Lower lobe of right lung (tissue), 2 donors: ENCODE data around the gene EEPD1. TPM values are rescaled to one million over a fixed set of nuclear protein-coding genes. Genes with fewer than 3 reads are reported as not detected.

ENCODE experiments used
- ATAC-seq, 2 donors: fragments of 200-7000 bp; cut with Tn5 transposase; one replicate each; pipeline ENCODE4 v1.9.1; 2020 to 2022; ENCODE audit warnings: mild to moderate bottlenecking in 2 of 2, moderate library complexity in 2 of 2
- DNase-seq: peaks from one replicate; pipeline ENCODE4 v3.0.0-alpha.2; 2020
- H3K27ac ChIP-seq: fragments of 200-600 bp; one replicate; pipeline ENCODE4 v1.8.0; 2022
- H3K27me3 ChIP-seq: fragments of 200-600 bp; one replicate; pipeline ENCODE4 v1.8.0; 2022; ENCODE audit warnings: low read depth
- H3K36me3 ChIP-seq: fragments of 200-600 bp; one replicate; pipeline ENCODE4 v1.8.0; 2022; ENCODE audit warnings: mild to moderate bottlenecking
- H3K4me1 ChIP-seq: fragments of 200-600 bp; one replicate; pipeline ENCODE4 v1.8.0; 2022
- H3K4me3 ChIP-seq: fragments of 200-600 bp; one replicate; pipeline ENCODE4 v1.8.0; 2022; ENCODE audit warnings: mild to moderate bottlenecking
- H3K9me3 ChIP-seq: fragments of 200-600 bp; one replicate; pipeline ENCODE4 v1.8.0; 2022
- CTCF ChIP-seq: fragments of 200-600 bp; IDR thresholded peaks from one replicate; pipeline ENCODE4 v1.8.0; 2022; ENCODE audit warnings: antibody characterized with exemption, mild to moderate bottlenecking
- intact Hi-C: fragments of 100-400 bp; cut with DNase I; formaldehyde crosslinking; loops from one replicate; pipeline ENCODE4 v1.11.0; 2022
- total RNA-seq: library from RNA; stranded (reverse); fragmentation: NEBNext Ultra II Directional; extraction: Animal tissue kit (Norgen Biotek cat#: 25700); gene quantifications from one replicate; pipeline ENCODE4 v1.2.1, GENCODE V29; 2021
- donor health status: DM: no; HTN: yes; CAD: no; lungs with severe emphysema.

Gene EEPD1
- total RNA-seq, 1 donor from 2014 or later = 7.9 TPM

GRCh38 chr7:36313607-36314006 lies 160.6 kb downstream of the EEPD1 start:
- Histone ChIP-seq H3K27me3 (no peaks in the 10 kb centered on the region), H3K4me3 (no peak overlapping the region), H3K4me1 (no peaks in the 10 kb centered on the region), H3K36me3 (no peaks in the 10 kb centered on the region), H3K9me3 (no peaks in the 10 kb centered on the region), H3K27ac (no peak overlapping the region)
- intact Hi-C loops = no loop called here
- ATAC-seq (no peak), DNase-seq (no peak)
- TF ChIP-seq CTCF = no peak

GRCh38 chr7:36314491-36314890 lies 161.4 kb downstream of the EEPD1 start:
- Histone ChIP-seq H3K27me3 (no peaks in the 10 kb centered on the region), H3K27ac (no peak overlapping the region), H3K36me3 (no peaks in the 10 kb centered on the region), H3K4me3 (no peak overlapping the region), H3K9me3 (no peaks in the 10 kb centered on the region), H3K4me1 (no peaks in the 10 kb centered on the region)
- DNase-seq (no peak), ATAC-seq (no peak)
- intact Hi-C loops = no loop called here
- no peak for TF ChIP-seq CTCF

- ATAC-seq (no peak), DNase-seq (no peak)
- Histone ChIP-seq H3K36me3 (no peaks in the 10 kb centered on the region), H3K4me3 (no peak overlapping the region), H3K27ac (no peak overlapping the region), H3K9me3 (no peaks in the 10 kb centered on the region), H3K4me1 (no peaks in the 10 kb centered on the region), H3K27me3 (no peaks in the 10 kb centered on the region)
- intact Hi-C loops = no loop called here
- TF ChIP-seq CTCF = no peak
Observed at GRCh38 chr7:36315309-36315944, 162.4 kb downstream of the EEPD1 start.

GRCh38 chr7:36316319-36316718 lies 163.3 kb downstream of the EEPD1 start:
- TF ChIP-seq CTCF = no peak
- Histone ChIP-seq H3K4me3 (no peak overlapping the region), H3K27ac (no peak overlapping the region), H3K27me3 (no peaks in the 10 kb centered on the region), H3K9me3 (no peaks in the 10 kb centered on the region), H3K4me1 (no peaks in the 10 kb centered on the region), H3K36me3 (no peaks in the 10 kb centered on the region)
- ATAC-seq = no peak
- DNase-seq = no peak
- intact Hi-C loops = no loop called here

GRCh38 chr7:36317276-36317675 lies 164.2 kb downstream of the EEPD1 start:
- no peak overlapping the region for H3K27ac ChIP-seq
- H3K27me3 ChIP-seq = no peaks in the 10 kb centered on the region
- H3K4me3 ChIP-seq = no peak overlapping the region
- TF ChIP-seq CTCF = no peak
- no peak for ATAC-seq
- H3K9me3 ChIP-seq = no peaks in the 10 kb centered on the region
- H3K36me3 ChIP-seq = no peaks in the 10 kb centered on the region
- intact Hi-C loops = no loop called here
- no peaks in the 10 kb centered on the region for H3K4me1 ChIP-seq
- no peak for DNase-seq
